ENCODE measurements around the gene NETO2. TPM values are rescaled to one million over a fixed set of nuclear protein-coding genes. Genes with fewer than 3 reads are reported as not detected.
"Not testable (repeated sequence)": the region's sequence is repeated elsewhere in the genome, so short reads cannot be mapped to it uniquely, and the experiment has no call there.

NETO2 gene
- total and polyA plus RNA-seq, 10 donors: 6.6 to 59.8 (median 22.2) TPM

DNA sequence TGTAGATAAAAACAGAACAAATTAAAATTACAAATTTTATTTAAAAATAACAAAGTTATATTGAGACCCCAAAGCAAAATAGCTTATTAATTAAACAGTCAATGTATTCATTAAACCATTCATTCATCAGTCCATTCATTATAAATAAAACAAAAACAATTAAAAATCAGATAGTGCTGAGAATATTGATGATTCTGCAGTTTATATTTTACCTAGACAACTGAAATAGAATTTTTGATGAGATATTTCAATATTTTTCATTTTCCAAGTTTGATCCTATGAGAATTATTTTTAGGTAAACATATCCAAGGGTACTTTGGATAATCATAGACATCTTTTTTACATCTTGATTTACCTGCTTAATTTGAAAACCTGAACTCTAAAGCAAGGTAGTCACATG is 15.2 kb upstream of the NETO2 start:
- no peak overlapping the region for H3K4me3 ChIP-seq
- H3K36me3 ChIP-seq: peaks cover 0 to 75% (median 7%) of the 10 kb centered on the region in 6 donors
- H3K4me1 ChIP-seq: no peaks in the 10 kb centered on the region
- H3K27me3 ChIP-seq (replicated peaks in 1 of 7): no peaks in the 10 kb centered on the region
- peaks cover 0 to 2% (median 0%) of the 10 kb centered on the region in 8 donors for H3K9me3 ChIP-seq
- no peak overlapping the region for H3K27ac ChIP-seq
- intact Hi-C loops (cut with DNase I; ENCODE audit: low total_unique reads): no loop called here
- no peak for DNase-seq
- TF ChIP-seq POLR2A (IDR thresholded peaks at IDR 0.05): no peak
- no peak for TF ChIP-seq POLR2AphosphoS5 (IDR thresholded peaks at IDR 0.05)
- TF ChIP-seq, protein P1, sequence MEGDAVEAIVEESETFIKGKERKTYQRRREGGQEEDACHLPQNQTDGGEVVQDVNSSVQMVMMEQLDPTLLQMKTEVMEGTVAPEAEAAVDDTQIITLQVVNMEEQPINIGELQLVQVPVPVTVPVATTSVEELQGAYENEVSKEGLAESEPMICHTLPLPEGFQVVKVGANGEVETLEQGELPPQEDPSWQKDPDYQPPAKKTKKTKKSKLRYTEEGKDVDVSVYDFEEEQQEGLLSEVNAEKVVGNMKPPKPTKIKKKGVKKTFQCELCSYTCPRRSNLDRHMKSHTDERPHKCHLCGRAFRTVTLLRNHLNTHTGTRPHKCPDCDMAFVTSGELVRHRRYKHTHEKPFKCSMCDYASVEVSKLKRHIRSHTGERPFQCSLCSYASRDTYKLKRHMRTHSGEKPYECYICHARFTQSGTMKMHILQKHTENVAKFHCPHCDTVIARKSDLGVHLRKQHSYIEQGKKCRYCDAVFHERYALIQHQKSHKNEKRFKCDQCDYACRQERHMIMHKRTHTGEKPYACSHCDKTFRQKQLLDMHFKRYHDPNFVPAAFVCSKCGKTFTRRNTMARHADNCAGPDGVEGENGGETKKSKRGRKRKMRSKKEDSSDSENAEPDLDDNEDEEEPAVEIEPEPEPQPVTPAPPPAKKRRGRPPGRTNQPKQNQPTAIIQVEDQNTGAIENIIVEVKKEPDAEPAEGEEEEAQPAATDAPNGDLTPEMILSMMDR (IDR thresholded peaks at IDR 0.05 in 8 of 11, conservative IDR thresholded peaks at IDR 0.05 in 3 of 11): no peak

DNA sequence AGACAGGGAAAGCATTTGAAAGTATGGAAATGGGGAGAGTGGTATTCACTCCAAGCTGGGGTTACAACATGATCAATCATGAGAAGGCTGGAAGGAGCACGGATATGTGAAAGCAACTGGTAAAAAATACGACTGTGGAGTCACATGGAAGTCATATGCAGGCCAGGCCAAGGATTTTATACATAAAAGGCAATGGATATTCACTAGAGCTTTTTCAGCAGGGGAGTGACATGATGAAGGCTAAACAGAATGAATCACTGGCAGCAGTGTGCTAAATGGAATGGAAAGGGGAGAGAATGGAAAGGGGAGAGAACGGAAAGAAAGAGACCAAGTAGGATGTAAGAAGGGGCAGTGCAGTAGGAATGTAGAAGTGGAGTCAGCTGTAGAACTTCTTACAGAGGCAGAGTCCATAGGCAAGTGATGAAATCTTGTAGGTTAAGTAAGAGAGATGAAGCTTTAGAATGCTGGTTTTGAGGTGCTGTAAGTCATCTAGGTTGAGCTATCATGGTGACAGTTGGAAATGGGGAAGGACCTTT is 13.0 kb upstream of the NETO2 start:
- TF ChIP-seq, protein P1 (IDR thresholded peaks at IDR 0.05 in 8 of 11, conservative IDR thresholded peaks at IDR 0.05 in 3 of 11): no peak
- no peak for TF ChIP-seq POLR2AphosphoS5 (IDR thresholded peaks at IDR 0.05)
- TF ChIP-seq POLR2A (IDR thresholded peaks at IDR 0.05): no peak
- peaks cover 0 to 18% (median 11%) of the 10 kb centered on the region in 8 donors for H3K9me3 ChIP-seq
- H3K4me1 ChIP-seq: no peaks in the 10 kb centered on the region
- H3K27ac ChIP-seq: no peak overlapping the region
- no peak for DNase-seq
- intact Hi-C loops (cut with DNase I; ENCODE audit: low total_unique reads): no loop called here
- no peaks in the 10 kb centered on the region for H3K27me3 ChIP-seq (replicated peaks in 1 of 7)
- 92 to 98% (median 95%) methylated on average over 3 of the region's 3 CpGs for WGBS, 5 donors
- peaks cover 2 to 94% (median 20%) of the 10 kb centered on the region in 6 donors for H3K36me3 ChIP-seq
- no peak overlapping the region for H3K4me3 ChIP-seq

DNA sequence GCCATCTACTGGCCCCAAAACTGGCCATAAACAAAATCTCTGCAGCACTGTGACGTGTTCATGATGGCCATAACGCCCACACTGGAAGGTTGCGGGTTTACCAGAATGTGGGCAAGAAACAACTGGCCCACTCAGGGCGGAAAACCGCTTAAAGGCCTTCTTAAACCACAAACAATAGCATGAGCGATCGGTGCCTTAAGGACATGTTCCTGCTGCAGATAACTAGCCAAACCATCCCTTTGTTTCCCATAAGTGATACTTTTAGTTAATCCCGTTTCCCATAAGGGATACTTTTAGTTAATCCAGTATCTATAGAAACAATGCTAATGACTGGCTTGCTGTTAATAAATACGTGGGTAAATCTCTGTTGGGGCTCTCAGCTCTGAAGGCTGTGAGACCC is 8.8 kb upstream of the NETO2 start:
- H3K4me3 ChIP-seq; DNase-seq; H3K27me3 ChIP-seq (replicated peaks in 1 of 7); H3K27ac ChIP-seq; intact Hi-C loops (cut with DNase I; ENCODE audit: low total_unique reads); H3K4me1 ChIP-seq: not testable (repeated sequence)
- Histone ChIP-seq H3K9me3 (peaks cover 0 to 18% (median 11%) of the 10 kb centered on the region in 8 donors), H3K36me3 (peaks cover 2 to 56% (median 20%) of the 10 kb centered on the region in 6 donors)
- 95 to 98% (median 98%) methylated on average over 9 of the region's 9 CpGs for WGBS, 5 donors

DNA sequence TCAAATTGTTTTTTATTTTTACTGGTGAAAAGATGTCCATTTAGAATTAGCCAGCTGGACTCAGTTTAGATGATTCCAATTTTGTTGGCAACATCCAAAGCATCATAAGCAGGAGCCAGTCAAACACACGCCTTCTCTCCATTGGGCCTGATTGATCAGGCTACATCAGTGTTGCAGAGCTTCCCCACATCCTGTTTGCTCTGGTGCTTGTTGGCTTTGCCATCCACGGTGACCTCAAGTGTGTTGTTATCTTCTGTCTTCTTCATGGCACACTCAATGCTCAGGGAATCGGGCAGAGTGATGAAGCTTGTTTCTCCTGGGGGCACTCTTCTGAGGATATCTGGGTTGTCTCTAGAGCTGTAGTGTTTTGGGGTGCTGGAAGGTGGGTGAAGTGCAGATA is 6.3 kb upstream of the NETO2 start:
- H3K4me3 ChIP-seq: no peak overlapping the region

More for the DNA sequence above, 6.3 kb upstream of the NETO2 start:
- H3K27me3 ChIP-seq (replicated peaks in 1 of 7): peaks cover 0 to 8% (median 3%) of the 10 kb centered on the region in 7 donors
- no peak overlapping the region for H3K27ac ChIP-seq
- 84 to 98% (median 95%) methylated on average over 3 of the region's 3 CpGs for WGBS, 5 donors
- H3K4me1 ChIP-seq: peaks cover 0 to under 1% (median 0%) of the 10 kb centered on the region in 6 donors
- DNase-seq: no peak
- H3K36me3 ChIP-seq: peaks cover 0 to 32% (median 16%) of the 10 kb centered on the region in 6 donors
- H3K9me3 ChIP-seq: peaks cover 0 to 18% (median 11%) of the 10 kb centered on the region in 8 donors
- TF ChIP-seq, protein P1 (IDR thresholded peaks at IDR 0.05 in 8 of 11, conservative IDR thresholded peaks at IDR 0.05 in 3 of 11): no peak
- TF ChIP-seq POLR2A (IDR thresholded peaks at IDR 0.05) (no peak), POLR2AphosphoS5 (IDR thresholded peaks at IDR 0.05) (no peak)
- intact Hi-C loops (cut with DNase I; ENCODE audit: low total_unique reads): no loop called here
